ENCODE data around the gene ZIC3.

ZIC3 gene

DNA sequence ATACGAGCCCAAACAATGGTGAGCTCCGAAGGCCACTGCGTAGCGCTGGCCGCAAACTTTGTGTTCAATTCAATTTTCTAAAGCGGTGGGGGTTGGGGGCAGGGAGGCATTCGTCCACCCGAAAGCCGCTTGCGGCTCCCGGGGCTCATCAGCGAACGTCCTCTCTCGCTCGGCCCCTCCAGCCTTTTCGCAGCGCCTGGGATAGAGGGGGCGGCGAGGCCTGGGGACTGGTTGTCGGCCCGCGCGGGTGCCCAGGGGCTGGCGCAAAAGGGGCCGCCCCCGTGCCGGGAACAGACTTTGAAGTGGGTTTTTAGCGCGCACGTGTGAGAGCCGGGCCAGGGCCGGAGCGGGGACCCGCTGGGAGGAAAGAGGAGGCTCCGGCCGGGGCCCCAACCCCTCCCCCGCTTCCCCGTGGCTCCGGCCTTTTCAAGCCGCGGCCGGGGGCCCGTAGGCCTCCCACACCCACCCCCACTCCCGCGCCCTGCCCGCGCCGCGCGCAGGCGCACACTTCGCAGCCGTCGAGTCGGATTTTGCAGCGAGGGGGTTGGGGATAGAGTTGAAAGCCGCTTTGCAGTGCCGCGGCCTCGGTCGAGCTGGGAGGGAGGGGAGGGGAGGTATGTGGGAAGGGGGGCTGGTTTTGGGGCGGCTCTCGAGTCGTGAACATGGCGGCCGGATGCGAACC is 8.3 kb downstream of the ZIC3 start:
- DNase-seq (ENCODE audit: low read depth): peak; percentile 55
- peak overlapping the region; percentile 24 for H3K4me3 ChIP-seq (ENCODE audit: low read depth, low read length)
- TF ChIP-seq, protein P1, sequence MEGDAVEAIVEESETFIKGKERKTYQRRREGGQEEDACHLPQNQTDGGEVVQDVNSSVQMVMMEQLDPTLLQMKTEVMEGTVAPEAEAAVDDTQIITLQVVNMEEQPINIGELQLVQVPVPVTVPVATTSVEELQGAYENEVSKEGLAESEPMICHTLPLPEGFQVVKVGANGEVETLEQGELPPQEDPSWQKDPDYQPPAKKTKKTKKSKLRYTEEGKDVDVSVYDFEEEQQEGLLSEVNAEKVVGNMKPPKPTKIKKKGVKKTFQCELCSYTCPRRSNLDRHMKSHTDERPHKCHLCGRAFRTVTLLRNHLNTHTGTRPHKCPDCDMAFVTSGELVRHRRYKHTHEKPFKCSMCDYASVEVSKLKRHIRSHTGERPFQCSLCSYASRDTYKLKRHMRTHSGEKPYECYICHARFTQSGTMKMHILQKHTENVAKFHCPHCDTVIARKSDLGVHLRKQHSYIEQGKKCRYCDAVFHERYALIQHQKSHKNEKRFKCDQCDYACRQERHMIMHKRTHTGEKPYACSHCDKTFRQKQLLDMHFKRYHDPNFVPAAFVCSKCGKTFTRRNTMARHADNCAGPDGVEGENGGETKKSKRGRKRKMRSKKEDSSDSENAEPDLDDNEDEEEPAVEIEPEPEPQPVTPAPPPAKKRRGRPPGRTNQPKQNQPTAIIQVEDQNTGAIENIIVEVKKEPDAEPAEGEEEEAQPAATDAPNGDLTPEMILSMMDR (IDR thresholded peaks at IDR 0.05; ENCODE audit: low read depth, low read length, missing control alignments): no peak
- in situ Hi-C loops (cut with HindIII; ENCODE audit: low sequenced_read_pairs): no loop called here

DNA sequence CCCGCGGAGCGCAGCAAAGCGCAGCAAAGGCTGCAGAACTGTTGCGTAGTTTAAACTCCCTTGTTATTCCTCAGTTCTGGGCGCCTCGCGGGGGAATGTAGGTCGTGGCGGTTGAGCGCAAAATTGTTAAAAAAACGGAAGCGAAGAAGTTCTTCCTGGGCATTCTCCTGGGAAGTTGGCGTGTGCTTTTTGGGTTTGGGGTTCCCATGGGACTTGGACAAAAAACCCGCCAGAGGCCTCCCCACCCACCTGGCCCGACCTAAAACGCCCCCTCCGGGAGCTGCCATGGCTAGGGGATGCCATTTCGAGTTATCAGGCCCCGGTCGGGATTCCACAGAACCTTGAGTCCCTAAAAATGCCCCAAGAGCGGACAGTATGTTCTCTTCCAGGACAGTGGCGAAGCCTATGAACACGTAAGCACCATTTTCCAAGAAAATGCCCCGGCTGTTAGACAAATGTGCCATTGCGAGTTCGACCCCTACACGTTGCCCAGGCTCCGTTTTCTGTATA is 8.9 kb downstream of the ZIC3 start:
- no peak for DNase-seq (ENCODE audit: low read depth)
- in situ Hi-C loops (cut with HindIII; ENCODE audit: low sequenced_read_pairs): no loop called here
- TF ChIP-seq, protein P1 (IDR thresholded peaks at IDR 0.05; ENCODE audit: low read depth, low read length, missing control alignments): no peak
- peak overlapping the region; percentile 24 for H3K4me3 ChIP-seq (ENCODE audit: low read depth, low read length)

DNA sequence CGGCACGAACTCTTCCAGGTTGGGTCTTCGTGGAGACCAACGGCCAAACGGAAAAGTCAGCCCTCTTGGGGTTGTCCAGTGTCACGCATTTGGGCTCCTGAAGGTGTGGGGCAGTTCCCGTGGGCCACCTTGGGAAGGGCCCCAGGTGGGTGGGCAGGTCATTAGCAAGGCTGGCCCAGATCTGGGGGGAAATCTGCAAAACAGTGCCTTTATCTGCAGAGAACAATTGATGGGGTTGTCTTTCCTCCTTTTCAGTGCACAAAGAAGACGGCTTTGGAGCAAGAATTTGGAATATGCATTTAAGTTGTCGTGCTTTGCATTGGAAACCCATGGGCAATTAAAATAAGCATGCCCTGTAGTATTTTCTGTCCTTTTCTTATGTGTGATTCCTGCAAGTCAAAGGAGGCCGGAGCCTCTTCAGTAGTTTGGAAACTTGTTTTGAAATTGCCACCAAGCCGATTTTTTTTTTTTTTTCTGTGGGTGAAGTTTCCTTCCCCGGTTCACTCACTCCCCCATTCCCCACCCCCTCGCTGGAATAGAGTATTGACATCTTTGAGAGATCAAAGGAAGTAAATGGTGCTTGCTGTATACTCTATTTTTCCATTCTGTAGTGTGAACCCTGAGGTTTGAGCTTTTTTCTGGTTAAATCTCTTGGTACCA is 9.8 kb downstream of the ZIC3 start:
- no peak for DNase-seq (ENCODE audit: low read depth)
- H3K4me3 ChIP-seq (ENCODE audit: low read depth, low read length): no peak overlapping the region
- in situ Hi-C loops (cut with HindIII; ENCODE audit: low sequenced_read_pairs): no loop called here
- TF ChIP-seq, protein P1 (IDR thresholded peaks at IDR 0.05; ENCODE audit: low read depth, low read length, missing control alignments): no peak

DNA sequence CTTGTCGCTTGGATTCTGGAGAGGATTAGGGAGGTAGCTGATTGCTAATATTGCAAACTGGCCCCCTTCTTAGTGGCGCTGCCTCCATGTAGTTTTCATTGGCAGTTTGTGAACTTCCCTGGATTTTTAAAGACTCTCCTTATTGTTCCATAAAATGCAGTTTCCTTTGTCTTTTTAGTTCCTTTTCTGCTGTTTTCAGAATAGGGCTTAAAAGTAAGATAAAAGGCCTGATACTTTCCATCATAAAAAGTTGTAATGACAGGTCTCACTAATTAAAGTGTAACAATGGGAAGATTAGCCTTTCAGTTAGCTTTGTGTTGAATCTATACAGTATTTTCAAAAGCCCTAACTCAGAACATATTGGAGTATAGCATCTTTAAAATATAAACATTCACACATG is 21.2 kb downstream of the ZIC3 start:
- TF ChIP-seq, protein P1 (IDR thresholded peaks at IDR 0.05; ENCODE audit: low read depth, low read length, missing control alignments): no peak
- in situ Hi-C loops (cut with HindIII; ENCODE audit: low sequenced_read_pairs): no loop called here

DNA sequence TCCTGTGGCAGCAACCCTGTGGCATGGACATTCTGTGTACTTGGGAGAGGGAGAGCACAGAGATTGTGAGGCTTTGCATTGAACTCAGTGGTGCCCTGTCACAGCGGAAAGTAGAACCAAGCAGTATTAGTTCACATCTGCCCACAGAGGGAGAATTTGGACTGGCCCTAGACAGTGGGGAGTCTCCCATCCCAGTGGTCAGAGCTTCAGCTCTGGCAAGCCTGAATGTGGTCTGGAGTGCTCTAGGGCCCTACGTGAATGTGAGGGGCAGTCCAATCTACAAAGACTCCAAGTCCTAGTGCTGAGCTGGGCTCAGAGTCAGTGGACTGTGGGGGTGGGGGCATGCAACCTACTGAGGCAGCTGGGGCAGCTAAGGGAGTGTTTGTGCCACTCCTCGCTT is 34.8 kb downstream of the ZIC3 start:
- TF ChIP-seq, protein P1 (IDR thresholded peaks at IDR 0.05; ENCODE audit: low read depth, low read length, missing control alignments): no peak
- no peak for DNase-seq (ENCODE audit: low read depth)
- H3K4me3 ChIP-seq (ENCODE audit: low read depth, low read length): no peak overlapping the region
- in situ Hi-C loops (cut with HindIII; ENCODE audit: low sequenced_read_pairs): no loop called here

More for the DNA sequence above, 21.2 kb downstream of the ZIC3 start:
- H3K4me3 ChIP-seq (ENCODE audit: low read depth, low read length): no peak overlapping the region
- no peak for DNase-seq (ENCODE audit: low read depth)
